D721Med (cell line): ENCODE measurements around the gene ALOXE3.

Source experiments
- DNase-seq: peaks from one replicate; pipeline ENCODE4 v3.0.0; 2011; ENCODE audit warnings: low spot score; ENCODE audit not compliant: insufficient read length
- FAIRE-seq: peaks from 2 replicates; lab custom pipeline; 2011; peaks lifted over from hg19 to GRCh38; lab: Jason Lieb, UNC
- TF ChIP-seq, protein P1 (sequence below): IDR thresholded peaks from 2 replicates; pipeline ENCODE4 v1.5.1; 2012; ENCODE audit warnings: mild to moderate bottlenecking, control low read depth; ENCODE audit not compliant: insufficient read depth; ENCODE audit errors: missing control alignments

The ALOXE3 gene

DNA sequence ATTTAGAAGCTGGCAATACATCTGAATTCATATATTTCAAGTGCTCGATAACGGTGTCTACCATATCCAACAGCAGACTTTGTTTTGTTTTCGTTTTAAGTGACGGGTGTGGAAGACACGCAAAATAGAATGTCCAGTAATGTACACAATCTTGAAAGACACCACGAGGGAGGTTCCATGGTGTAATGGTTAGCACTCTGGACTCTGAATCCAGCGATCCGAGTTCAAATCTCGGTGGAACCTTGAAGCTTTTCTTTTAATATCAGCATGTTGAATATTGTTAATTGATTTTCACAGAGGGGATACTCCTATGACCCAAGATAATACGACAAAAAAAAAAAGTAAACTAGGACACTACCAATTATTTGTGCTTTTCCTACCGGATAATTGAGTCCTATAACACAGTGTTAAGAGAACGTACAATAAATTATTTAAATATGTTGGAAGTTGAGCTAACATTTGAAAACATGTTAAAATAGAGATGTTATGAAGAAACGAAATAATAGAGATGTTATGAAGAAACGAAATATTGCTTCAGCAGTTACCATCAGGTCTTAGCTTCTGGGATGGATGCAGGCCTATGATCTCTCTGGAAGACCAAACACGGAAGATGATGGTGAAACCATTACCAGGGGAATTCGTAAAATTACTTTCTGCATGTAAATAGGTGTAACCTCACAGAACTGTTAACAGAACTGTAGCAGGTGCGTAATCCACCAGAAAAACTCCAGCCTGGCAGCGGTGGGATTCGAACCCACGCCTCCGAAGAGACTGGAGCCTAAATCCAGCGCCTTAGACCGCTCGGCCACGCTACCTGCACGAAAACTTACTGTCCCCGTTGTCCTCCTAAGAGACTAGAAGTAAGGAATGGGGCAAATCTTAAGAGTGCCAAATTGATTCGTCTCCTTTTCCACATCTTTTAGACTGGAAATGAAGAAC lies 1.5 kb upstream of the ALOXE3 start:
- TF ChIP-seq, protein P1, sequence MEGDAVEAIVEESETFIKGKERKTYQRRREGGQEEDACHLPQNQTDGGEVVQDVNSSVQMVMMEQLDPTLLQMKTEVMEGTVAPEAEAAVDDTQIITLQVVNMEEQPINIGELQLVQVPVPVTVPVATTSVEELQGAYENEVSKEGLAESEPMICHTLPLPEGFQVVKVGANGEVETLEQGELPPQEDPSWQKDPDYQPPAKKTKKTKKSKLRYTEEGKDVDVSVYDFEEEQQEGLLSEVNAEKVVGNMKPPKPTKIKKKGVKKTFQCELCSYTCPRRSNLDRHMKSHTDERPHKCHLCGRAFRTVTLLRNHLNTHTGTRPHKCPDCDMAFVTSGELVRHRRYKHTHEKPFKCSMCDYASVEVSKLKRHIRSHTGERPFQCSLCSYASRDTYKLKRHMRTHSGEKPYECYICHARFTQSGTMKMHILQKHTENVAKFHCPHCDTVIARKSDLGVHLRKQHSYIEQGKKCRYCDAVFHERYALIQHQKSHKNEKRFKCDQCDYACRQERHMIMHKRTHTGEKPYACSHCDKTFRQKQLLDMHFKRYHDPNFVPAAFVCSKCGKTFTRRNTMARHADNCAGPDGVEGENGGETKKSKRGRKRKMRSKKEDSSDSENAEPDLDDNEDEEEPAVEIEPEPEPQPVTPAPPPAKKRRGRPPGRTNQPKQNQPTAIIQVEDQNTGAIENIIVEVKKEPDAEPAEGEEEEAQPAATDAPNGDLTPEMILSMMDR = no peak
- no peak for DNase-seq
- FAIRE-seq = peak; percentile 81

GRCh38 chr17:8118769-8119580 lies 661 bp upstream of the ALOXE3 start:
- DNase-seq (peak; percentile 75), FAIRE-seq (no peak)
- TF ChIP-seq, protein P1 = peak; percentile 35

GRCh38 chr17:8117367-8117979 lies 841 bp downstream of the ALOXE3 start:
- no peak for FAIRE-seq
- DNase-seq = no peak
- TF ChIP-seq, protein P1 = no peak

GRCh38 chr17:8116776-8117175 lies 1.5 kb downstream of the ALOXE3 start:
- TF ChIP-seq, protein P1 = no peak
- FAIRE-seq = no peak
- no peak for DNase-seq

GRCh38 chr17:8110907-8111306 lies 7.4 kb downstream of the ALOXE3 start:
- TF ChIP-seq, protein P1 = no peak
- FAIRE-seq = no peak

DNA sequence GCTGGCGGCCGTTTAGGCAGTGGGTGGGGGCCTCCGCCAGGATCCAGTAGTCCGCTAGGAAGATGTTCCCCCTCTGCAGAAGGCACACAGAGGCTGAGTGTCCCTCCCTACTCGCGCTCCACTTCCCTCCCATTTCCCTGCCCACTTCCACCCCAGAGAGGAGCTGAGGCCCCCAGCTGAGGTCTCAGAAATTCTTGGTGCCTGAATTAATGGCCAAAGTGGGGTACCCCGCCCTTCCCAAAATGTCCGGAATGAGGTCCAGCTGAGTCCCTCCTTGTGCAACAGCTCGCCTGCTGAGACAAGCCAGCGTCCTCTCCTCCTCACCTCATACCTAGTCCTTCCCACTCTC lies 7.9 kb downstream of the ALOXE3 start:
- FAIRE-seq = no peak
- TF ChIP-seq, protein P1 = no peak
- DNase-seq = no peak

More at GRCh38 chr17:8110907-8111306, 7.4 kb downstream of the ALOXE3 start:
- DNase-seq = no peak
